Left ventricle myocardium superior (tissue), 1 donor: Measurements from ENCODE around the gene LCNL1. TPM values are rescaled to one million over a fixed set of nuclear protein-coding genes. Genes with fewer than 3 reads are reported as not detected.
"Not testable (repeated sequence)": the region's sequence is repeated elsewhere in the genome, so short reads cannot be mapped to it uniquely, and the experiment has no call there.

Experiments
- ATAC-seq: fragments of 200-7000 bp; cut with Tn5 transposase; one replicate; pipeline ENCODE4 v1.9.1; 2020; ENCODE audit warnings: mild to moderate bottlenecking, moderate library complexity
- DNase-seq: peaks from one replicate; pipeline ENCODE4 v3.0.0-alpha.2; 2020
- intact Hi-C: fragments of 100-400 bp; cut with micrococcal nuclease; formaldehyde crosslinking; loops from one replicate; pipeline ENCODE4 v1.11.0; 2022
- total RNA-seq: library from RNA; stranded (reverse); fragmentation: NEBNext Ultra II Directional; extraction: Animal tissue kit (Norgen Biotek cat#: 25700); gene quantifications from one replicate; pipeline ENCODE4 v1.2.1, GENCODE V29; 2021
- donor health status: DM: no; HTN: yes; CAD: no; lungs with severe emphysema.

Gene LCNL1
- total RNA-seq, 1 donor from 2014 or later, result 18.3 TPM

DNA sequence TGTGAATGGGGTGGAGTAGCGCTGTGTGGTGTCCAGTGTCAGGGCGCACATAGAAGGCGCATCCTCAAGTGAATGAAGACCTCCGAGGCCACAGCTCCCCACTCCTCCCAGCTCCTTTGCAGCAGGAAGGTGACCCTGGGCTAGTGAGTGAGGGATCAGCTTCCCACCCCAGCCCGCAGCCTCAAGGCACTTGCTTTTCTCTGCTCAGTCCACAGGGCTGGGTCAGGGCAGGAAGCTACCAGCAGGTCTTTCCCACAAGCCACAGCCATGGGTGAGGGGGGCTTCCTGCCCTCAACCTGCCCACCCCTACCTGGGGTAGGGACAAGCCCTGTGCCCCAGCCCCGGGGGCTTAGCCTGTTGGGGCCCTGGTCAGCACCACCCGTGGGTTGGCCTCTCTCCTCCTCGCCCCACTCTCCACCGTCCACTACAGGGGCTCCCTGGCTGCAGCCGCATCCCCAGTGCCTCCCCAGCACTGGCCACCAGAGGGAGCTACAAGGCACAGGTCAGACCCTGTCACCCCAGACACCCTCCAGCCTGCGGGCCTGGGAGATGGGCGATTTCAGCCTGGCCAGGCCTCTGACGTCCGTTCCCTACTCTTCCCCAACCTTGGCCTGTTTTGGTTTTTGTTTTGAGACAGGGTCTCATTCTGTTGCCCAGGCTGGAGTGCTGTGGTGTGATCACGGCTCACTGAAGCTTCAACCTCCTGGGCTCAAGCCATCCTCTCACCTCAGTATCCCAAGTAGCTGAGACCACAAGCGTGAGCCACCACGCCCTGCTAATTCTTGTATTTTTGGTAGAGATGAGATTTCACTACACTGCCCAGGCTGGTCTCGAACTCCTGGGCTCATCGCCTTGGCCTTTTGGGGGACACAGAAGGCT, 46.5 kb downstream of the LCNL1 start:
- intact Hi-C loops, result no loop called here

DNA sequence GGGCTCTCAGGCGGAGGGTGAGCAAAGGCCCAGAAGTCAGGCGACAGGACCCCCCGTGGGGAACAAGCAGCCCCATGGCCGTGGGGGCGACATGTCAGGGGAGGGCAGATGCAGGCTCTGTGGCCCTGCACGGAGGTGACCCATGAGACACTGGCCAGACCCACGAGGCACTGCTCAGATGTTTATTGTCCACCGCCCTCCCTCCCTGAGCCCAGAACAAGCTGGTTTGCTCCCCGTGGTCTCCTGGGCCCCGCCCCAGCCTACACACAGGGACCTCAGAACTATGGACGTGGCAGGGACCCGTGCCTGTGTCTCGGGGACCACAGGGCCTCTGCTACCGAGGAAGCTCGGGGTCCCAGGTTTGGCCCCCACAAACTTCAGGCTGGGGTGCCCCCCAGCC, 47.2 kb downstream of the LCNL1 start:
- intact Hi-C loops, result no loop called here
- no peak for DNase-seq
- no peak for ATAC-seq

More for the DNA sequence above, 46.5 kb downstream of the LCNL1 start:
- ATAC-seq, result peak; percentile 75
- DNase-seq, result peak; percentile 90

DNA sequence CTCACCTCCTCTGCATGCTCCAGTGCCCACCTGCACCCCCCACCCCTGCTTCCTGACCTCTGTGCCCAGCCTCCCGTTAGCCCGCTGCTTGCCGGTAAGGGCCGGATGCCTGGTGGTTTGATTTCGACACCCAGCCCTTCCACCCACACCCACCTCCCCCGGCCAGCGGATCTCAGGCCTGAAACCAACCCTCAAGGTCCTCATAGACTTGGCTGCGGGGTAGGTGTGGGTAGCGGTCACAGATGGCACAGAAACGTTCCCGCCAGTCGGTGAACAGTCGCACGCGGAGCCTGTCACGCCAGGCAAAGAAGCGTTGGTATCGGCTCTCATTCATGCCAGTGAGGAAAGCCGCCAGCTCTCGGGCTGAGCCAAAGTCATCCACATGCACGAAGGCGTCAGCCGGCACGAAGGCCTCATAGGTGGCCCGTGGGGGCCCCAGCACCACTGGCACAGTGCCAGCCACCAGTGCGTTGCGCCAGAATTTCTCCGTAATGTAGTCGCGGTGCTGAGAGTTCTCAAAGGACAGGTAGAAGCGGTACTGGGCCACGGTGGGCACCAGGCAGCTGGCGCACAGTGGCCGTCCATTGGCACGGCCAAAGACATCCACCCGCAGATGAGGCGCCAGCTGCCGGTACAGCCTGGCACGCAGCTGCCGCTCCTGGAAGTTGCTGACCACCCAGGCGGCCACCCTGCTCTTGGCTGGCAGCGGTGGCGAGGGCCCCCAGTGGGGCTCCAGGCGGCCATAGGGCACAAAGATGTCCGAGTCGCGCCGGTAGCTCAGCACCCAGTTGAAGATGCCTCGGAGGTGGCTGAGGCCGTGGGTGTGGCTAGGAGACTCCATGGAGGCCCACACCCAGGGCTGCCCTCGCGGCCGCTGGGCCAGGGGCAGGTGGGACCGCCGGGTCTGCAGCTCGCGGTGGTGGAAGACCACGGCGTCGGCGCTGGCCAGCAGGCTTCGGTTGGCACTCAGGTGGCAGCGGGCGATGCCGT, 48.0 kb downstream of the LCNL1 start:
- no peak for ATAC-seq
- intact Hi-C loops, result no loop called here
- no peak for DNase-seq

DNA sequence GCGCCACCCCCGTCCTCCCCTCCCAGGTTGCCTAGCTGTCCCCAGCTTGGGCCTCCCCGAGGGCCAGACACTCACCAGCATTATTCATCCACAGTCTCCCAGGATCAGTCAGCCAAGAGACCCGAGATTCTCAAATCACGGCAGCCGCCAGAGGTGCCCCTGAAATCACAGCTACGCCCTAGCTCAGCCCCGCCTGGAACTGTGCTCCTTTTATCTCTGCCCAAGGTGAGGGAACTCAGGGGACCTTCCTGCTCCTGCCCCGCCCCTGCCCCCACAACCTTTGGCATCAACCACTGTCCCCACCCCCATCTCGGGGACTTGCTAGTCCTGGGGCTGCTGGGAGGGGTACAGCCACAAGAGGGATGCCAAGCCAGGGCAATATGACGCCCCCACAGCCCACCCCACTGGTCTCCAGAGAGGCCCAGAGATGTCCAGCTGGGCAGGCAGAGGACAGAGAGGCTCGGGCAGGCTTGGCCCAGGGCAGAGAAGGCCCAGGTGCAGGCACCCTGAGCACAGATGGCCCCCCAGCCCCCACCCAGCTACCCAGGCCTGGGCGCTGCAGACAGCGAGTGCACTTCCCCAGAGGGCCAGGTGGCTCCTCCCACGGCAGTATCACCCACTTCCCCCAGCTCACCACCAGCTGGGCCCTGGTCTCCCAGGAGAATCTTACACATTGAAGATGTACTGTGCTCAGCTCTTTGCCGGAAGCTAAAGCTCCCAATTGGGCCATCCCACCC, 49.3 kb downstream of the LCNL1 start, which contains the start of gene FUT7:
TSS of gene FUT7 (minus strand) at position 185 of the 737 bp plus-strand sequence. CDS start at position 88, 97 bp downstream.
- ATAC-seq (no peak), DNase-seq (peak; percentile 50)
- intact Hi-C loops, result no loop called here

DNA sequence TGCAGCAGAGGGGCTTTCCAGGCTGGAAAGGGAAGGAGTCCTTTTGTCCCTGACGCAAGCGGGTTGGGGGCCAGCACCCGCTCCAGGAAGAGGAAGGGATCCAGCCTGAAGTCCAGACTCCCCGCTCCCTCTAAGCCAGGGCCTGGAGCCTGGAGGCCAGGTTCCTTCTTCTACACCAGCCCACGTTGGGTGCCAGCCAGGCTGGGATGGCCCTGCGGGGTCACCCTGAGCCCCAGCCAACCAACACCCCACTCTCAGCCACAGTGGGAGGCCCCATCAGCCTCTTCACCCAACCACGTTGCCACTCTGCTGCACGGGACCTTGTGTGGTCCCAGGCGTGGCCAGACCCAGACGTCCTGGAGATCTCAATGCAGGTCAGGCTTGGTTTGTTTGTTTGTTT, 50.1 kb downstream of the LCNL1 start:
- ATAC-seq (peak; percentile 22), DNase-seq (peak; percentile 80)
- intact Hi-C loops, result no loop called here

DNA sequence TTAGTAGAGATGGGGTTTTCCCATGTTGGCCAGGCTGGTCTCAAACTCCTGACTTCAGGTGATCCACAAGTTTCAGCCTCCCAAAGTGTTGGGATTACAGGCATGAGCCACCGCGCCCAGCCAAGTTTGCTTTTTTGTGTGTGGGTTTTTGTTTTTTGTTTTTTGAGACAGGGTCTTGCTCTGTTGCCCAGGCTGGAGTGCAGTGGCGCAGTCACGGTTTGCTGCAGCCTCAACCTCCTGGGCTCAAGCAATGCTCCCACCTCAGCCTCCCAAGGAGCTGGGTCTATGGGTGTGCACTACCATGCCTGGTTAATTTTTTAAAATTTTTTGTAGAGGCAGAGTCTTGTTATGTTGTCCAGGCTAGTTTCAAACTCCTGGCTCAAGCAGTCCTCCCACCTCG, 50.7 kb downstream of the LCNL1 start:
- intact Hi-C loops, DNase-seq, ATAC-seq: not testable (repeated sequence)

DNA sequence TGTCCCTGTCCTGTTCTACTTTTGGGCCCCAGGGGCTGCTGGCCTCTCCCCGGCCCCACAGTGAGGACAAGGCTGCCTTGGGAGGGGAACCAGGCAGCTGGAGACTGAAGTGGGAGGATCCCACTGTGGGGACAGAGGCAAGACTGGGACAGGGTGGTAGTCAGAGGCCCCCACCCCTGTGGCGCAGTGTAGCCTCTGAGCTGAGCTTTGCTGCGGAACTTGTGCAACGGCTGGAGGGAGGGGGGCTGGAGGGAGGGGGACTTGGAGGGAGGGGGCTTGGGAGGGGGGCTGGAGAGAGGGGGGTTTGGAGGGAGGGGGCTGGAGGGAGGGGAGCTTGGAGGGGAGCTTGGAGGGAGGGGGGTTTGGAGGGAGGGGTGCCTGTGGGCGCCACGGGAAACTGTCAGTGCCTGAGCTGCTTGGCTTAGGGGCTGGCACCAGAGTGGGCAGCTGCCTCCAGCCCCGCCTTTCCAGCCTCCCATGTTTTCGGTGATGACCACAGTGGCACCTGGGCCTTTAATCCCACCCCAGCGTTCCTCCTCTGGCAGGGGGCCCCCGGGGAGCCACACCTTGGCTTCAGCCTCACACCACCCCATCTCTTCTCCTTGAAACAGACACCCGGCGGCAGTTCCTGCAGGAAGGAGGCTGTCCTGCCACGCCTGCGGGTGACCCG, 51.4 kb downstream of the LCNL1 start:
- intact Hi-C loops, result no loop called here
- DNase-seq (peak; percentile 68), ATAC-seq (peak; percentile 9)

DNA sequence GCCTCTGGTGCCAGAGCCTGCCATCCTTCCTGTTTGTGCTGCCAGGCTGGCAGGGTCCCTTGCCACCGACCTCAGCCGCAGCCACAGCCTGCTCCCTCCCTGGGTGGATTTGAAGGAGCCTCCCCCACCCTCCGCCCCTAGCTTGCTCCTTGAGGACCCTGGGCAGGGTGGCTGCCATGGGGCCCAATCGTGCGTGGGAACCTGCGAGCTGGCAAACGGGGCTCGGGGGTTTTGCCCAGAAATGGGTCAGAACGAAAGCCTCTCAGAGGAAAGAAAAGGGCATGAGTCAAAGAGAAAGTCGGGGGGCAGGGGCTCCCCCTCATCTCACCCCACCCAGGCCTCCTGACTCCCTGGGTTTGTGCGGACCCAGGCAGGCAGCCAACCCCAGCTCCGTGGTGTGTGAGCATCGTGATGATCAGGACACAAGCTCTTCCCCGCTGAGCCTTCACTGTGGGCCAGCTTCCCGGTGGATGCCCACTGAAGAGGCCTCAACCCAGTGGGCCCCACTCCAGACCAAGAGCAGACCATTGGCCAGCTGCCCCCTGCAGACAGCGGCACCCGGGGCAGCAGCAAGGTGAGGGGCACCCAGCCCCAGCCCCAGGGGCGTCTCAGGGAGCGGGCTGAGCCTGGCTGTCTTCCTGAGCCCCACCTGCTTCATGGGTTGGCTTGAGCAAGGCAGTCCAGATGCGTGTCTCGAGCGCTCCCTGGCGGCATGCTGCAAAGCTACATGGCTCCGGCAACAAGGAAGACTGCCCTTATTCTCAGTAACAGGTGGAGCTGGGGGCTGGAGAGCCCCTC, 52.1 kb downstream of the LCNL1 start:
- DNase-seq (peak; percentile 86), ATAC-seq (peak; percentile 81)
- intact Hi-C loops, result no loop called here

Other genes starting within 250 kb of the LCNL1 start
- gene LCN10, start 240.1 kb upstream of the LCNL1 start, total RNA-seq, result 10.6 TPM
- 17.4 TPM for gene LCN6, start 234.5 kb upstream of the LCNL1 start, total RNA-seq
- gene LCN8, start 224.8 kb upstream of the LCNL1 start, total RNA-seq, result not detected
- 0.59 TPM for gene LCN15, start 218.5 kb upstream of the LCNL1 start, total RNA-seq
- 74.2 TPM for gene TMEM141, start 191.6 kb upstream of the LCNL1 start, total RNA-seq
- 2.2 TPM for gene CCDC183, start 186.7 kb upstream of the LCNL1 start, total RNA-seq
- gene RABL6, start 175.0 kb upstream of the LCNL1 start, total RNA-seq, result 73.0 TPM
- gene AJM1, start 140.5 kb upstream of the LCNL1 start, total RNA-seq, result 9.1 TPM
- 357 TPM for gene PHPT1, start 133.6 kb upstream of the LCNL1 start, total RNA-seq
- 12.9 TPM for gene MAMDC4, start 130.6 kb upstream of the LCNL1 start, total RNA-seq
- gene EDF1, start 116.7 kb upstream of the LCNL1 start, total RNA-seq, result 354 TPM
- gene TRAF2, start 96.5 kb upstream of the LCNL1 start, total RNA-seq, result 11.4 TPM
- gene FBXW5, start 38.3 kb upstream of the LCNL1 start, total RNA-seq, result 162 TPM
- 2.2 TPM for gene C8G, start 37.8 kb upstream of the LCNL1 start, total RNA-seq
- 3.6 TPM for gene LCN12, start 30.7 kb upstream of the LCNL1 start, total RNA-seq
- gene PTGDS, start 5.5 kb upstream of the LCNL1 start, total RNA-seq, result 5,424 TPM
- 23.9 TPM for gene PAXX, start 9.4 kb downstream of the LCNL1 start, total RNA-seq
- 1.7 TPM for gene CLIC3, start 13.6 kb downstream of the LCNL1 start, total RNA-seq
- gene ABCA2, start 45.2 kb downstream of the LCNL1 start, total RNA-seq, result 33.8 TPM
- gene FUT7, start 49.1 kb downstream of the LCNL1 start, total RNA-seq, result 0.17 TPM
- 59.0 TPM for gene NPDC1, start 63.2 kb downstream of the LCNL1 start, total RNA-seq
- gene ENTPD2, start 71.1 kb downstream of the LCNL1 start, total RNA-seq, result 2.1 TPM
- gene SAPCD2, start 87.6 kb downstream of the LCNL1 start, total RNA-seq, result 0.12 TPM
- 12.6 TPM for gene UAP1L1, start 94.5 kb downstream of the LCNL1 start, total RNA-seq
- gene MAN1B1, start 104.0 kb downstream of the LCNL1 start, total RNA-seq, result 21.4 TPM
- 155 TPM for gene DPP7, start 131.7 kb downstream of the LCNL1 start, total RNA-seq
- not detected for gene GRIN1, start 156.2 kb downstream of the LCNL1 start, total RNA-seq
- not detected for gene LRRC26, start 187.1 kb downstream of the LCNL1 start, total RNA-seq
- not detected for gene TMEM210, start 189.1 kb downstream of the LCNL1 start, total RNA-seq
- gene ANAPC2, start 205.6 kb downstream of the LCNL1 start, total RNA-seq, result 38.2 TPM
- gene SSNA1, start 205.7 kb downstream of the LCNL1 start, total RNA-seq, result 77.7 TPM
- gene TPRN, start 217.7 kb downstream of the LCNL1 start, total RNA-seq, result 21.7 TPM
- 43.3 TPM for gene TMEM203, start 222.7 kb downstream of the LCNL1 start, total RNA-seq
- gene NDOR1, start 222.7 kb downstream of the LCNL1 start, total RNA-seq, result 5.7 TPM
- gene RNF208, start 239.2 kb downstream of the LCNL1 start, total RNA-seq, result 29.7 TPM
- gene CYSRT1, start 242.2 kb downstream of the LCNL1 start, total RNA-seq, result not detected
- not detected for gene RNF224, start 244.5 kb downstream of the LCNL1 start, total RNA-seq
- gene SLC34A3, start 247.9 kb downstream of the LCNL1 start, total RNA-seq, result not detected